Omental fat pad (tissue), 4 donors: ENCODE measurements around the gene SPAG17. TPM values are rescaled to one million over a fixed set of nuclear protein-coding genes. Genes with fewer than 3 reads are reported as not detected.

Source experiments
- ATAC-seq: fragments of 150-250 bp; one replicate; pipeline ENCODE4 v1.9.1; 2016; ENCODE audit warnings: mild to moderate bottlenecking, moderate library complexity; ENCODE audit not compliant: low FRiP score
- DNase-seq: peaks from one replicate; pipeline ENCODE4 v3.0.0-alpha.2; 2019; ENCODE audit warnings: low spot score
- total RNA-seq, 4 donors: library from RNA; depleted of rRNA; stranded (reverse); fragments of >200 nt; gene quantifications; one replicate each; pipeline ENCODE4 v1.1.0, GENCODE V29; 2016
- TF ChIP-seq, protein P1 (sequence below), 3 donors: fragments of 450-650 bp; IDR thresholded peaks; one replicate each; pipeline ENCODE4 v1.5.1; 2016 to 2017; ENCODE audit warnings: antibody characterized with exemption in 3 of 3, mild to moderate bottlenecking in 3 of 3, moderate library complexity in 2 of 3

SPAG17 gene
- total RNA-seq, 4 donors from 2014 or later, result 0.16 to 1.2 (median 0.24) TPM; not detected in 1

DNA sequence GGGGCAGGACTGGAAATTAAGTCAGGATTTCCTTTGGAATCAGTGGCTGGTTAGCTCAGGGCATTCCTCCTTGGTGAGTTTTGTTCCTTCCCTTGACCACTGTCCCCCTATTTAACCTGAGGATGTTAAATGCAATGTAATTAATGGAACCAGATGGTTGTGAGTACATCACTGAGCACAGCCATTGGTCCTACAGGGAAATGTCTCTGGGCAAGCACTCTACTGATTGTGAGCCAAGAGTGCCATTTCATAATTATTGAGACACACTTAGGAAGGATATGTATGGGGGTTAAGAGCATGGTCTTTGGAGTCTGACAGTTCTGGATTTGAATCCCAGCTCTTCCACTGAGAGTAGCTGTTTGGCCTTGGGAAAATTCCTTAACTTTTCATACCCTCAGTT lies 74.4 kb downstream of the SPAG17 start:
- TF ChIP-seq, protein P1, sequence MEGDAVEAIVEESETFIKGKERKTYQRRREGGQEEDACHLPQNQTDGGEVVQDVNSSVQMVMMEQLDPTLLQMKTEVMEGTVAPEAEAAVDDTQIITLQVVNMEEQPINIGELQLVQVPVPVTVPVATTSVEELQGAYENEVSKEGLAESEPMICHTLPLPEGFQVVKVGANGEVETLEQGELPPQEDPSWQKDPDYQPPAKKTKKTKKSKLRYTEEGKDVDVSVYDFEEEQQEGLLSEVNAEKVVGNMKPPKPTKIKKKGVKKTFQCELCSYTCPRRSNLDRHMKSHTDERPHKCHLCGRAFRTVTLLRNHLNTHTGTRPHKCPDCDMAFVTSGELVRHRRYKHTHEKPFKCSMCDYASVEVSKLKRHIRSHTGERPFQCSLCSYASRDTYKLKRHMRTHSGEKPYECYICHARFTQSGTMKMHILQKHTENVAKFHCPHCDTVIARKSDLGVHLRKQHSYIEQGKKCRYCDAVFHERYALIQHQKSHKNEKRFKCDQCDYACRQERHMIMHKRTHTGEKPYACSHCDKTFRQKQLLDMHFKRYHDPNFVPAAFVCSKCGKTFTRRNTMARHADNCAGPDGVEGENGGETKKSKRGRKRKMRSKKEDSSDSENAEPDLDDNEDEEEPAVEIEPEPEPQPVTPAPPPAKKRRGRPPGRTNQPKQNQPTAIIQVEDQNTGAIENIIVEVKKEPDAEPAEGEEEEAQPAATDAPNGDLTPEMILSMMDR (IDR thresholded peaks at IDR 0.05), result no peak
- no peak for ATAC-seq
- DNase-seq, result no peak

DNA sequence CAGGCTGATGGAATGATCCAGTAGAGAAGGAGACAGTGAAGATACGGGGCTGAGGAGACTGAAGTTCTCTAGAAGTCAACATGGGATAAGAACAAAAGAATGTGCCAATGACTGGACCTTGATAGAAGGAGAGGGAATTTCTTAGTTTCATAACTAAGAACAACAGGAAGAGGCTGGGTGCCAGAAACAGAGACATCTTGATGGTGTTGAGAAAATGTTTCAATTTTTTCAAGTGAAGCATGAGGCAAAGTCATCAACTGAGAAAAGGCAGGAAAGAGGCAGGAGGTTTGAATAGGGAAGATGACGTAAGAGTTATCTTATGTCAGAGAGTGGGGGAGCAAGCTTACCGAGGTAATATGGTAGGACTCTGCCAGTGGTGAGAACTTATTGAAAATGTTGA lies 80.1 kb downstream of the SPAG17 start:
- DNase-seq (no peak), ATAC-seq (no peak)
- TF ChIP-seq, protein P1 (IDR thresholded peaks at IDR 0.05), result no peak

DNA sequence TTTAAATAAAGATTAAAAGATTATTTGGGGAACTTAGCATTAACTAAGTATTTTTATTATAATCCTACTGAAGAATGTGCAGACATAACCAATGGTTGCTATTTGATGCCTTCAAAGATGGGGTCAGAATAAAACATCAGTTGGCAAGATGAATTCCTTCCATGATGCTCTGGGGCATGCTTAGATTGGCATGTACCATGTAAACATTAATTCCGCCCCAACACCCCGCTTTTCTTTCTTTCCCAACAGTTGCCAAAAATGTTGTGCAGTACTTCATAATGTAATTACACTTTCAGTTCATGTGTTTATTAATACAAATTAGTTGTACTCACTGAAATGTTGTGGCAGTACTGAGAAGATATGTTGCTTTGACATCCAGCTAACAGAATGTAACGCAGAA lies 82.6 kb downstream of the SPAG17 start:
- no peak for ATAC-seq
- TF ChIP-seq, protein P1 (IDR thresholded peaks at IDR 0.05), result no peak

DNA sequence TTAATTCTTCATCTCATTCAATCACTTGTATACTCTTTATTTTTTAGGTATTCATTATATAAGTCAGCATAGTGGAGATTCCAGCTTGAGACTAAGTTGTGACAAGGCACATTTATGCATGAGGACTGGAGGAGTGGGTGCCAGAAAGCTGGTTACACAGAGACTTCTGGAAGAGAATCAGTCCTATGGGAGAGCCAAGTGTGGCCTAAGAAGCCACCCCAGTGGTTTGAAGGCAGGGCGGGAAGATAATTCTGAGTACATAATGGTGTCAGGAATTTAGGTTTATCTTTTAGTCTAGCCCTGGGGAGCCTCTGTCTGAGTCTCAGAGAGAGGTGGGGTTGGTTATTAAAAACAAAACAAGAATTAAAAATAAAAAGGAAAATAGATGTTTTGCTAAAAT lies 83.0 kb downstream of the SPAG17 start:
- ATAC-seq, result no peak
- TF ChIP-seq, protein P1 (IDR thresholded peaks at IDR 0.05), result no peak
- no peak for DNase-seq

More for the DNA sequence above, 82.6 kb downstream of the SPAG17 start:
- DNase-seq, result no peak

DNA sequence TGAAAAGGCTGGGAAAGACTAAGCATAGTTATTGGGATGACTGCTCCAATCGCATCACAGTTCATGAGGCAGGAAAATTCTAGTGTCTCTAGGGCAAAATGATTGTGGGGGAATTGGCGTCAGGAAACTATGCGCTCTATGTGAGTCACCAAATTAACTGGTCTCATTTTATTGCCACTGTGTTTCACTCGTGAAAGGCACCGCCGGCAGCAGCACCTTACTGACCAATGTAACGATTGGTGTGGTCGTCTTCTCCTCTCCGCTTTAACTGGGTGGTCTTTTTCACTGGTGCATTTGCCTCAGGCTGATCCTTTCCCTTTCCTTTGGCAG lies 83.5 kb downstream of the SPAG17 start:
- ATAC-seq (no peak), DNase-seq (no peak)
- TF ChIP-seq, protein P1 (IDR thresholded peaks at IDR 0.05), result no peak

DNA sequence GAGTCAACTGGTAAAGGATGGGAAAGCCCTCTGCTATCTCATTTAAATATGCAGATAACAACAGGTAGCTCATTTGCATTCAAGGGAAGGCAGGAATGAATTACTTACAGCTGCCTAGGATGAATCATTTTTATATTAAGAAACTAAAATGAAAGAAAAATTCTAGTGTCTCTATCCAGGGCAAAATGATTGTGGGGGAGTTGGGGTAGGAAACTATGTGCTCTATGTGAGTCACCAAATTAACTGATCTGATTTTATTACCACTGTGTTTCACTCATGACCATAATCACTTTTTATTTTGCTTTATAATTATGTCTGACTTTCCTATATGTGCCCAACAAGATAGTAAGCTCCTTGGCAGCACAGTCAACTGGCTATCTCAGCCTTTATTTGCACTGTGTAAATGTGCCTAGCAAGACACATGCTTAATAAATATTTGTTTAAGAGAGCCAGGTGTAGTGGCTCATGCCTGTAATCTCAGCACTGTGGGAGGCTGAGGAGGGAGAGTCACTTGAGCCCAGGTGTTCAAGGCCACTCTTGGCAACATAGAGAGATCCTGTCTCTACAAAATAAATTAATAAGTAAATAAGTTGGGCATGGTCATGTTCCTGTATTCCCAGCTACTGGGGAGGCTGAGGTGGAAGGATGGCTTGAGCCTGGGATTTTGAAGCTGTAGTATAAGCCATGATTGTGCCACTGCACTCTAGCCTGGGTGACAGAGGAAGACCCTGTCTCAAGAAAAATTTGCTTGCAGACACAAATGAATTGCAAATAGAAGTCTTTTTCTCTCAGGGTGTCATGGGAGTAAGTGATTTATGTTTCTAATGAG lies 84.1 kb downstream of the SPAG17 start:
- TF ChIP-seq, protein P1 (IDR thresholded peaks at IDR 0.05), result no peak
- DNase-seq, result no peak
- ATAC-seq, result no peak

DNA sequence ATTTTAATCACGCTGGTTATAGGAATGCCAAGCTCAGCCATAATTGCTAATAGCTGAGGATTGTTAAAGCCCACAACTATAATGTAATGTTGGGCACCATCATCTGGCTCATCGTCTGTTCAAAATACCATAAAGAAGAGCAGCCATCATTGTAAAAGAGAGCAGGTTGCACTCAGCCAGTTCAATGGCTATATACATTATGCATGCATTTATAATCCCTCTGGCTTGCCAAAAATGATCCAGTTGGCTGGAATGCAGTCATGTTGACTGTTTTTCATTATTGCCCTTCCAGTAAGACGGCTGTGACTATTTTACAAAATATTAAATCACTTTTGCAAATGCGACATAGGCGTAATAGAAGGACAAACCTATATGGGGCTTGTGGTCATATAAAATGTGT lies 85.3 kb downstream of the SPAG17 start:
- ATAC-seq, result no peak
- TF ChIP-seq, protein P1 (IDR thresholded peaks at IDR 0.05), result no peak
- no peak for DNase-seq
